Thyroid gland (tissue), 4 donors: ENCODE measurements around the gene NPIPB8. TPM values are rescaled to one million over a fixed set of nuclear protein-coding genes. Genes with fewer than 3 reads are reported as not detected.
A peak's percentile ranks its signal among the peaks of the same experiment; 100 is the strongest.
"Not testable (repeated sequence)": the region's sequence is repeated elsewhere in the genome, so short reads cannot be mapped to it uniquely, and the experiment has no call there.

Experiments
- DNase-seq, 2 donors: peaks; one replicate each; pipeline ENCODE4 v3.0.0-alpha.2; 2019
- H3K27ac ChIP-seq, 3 donors: fragments of 200-600 bp; sonication (generic); 1 replicate in 2 of 3; 2 replicates in 1 of 3; pipeline ENCODE4 v1.5.1; 2016 to 2019; ENCODE audit warnings: mild to moderate bottlenecking in 1 of 3, moderate library complexity in 1 of 3
- H3K27me3 ChIP-seq: fragments of 200-600 bp; sonication (generic); one replicate; pipeline ENCODE4 v1.5.1; 2019
- H3K36me3 ChIP-seq, 2 donors: fragments of 200-600 bp; sonication (generic); one replicate each; pipeline ENCODE4 v1.5.1; 2016 to 2019
- H3K4me1 ChIP-seq, 2 donors: fragments of 200-600 bp; sonication (generic); one replicate each; pipeline ENCODE4 v1.5.1; 2017 to 2019
- H3K4me3 ChIP-seq, 3 donors: fragments of 200-600 bp; sonication (generic); replicated peaks in 1 of 3; 1 replicate in 2 of 3; 2 replicates in 1 of 3; pipeline ENCODE4 v1.5.1; 2016; ENCODE audit warnings: mild to moderate bottlenecking in 1 of 3
- H3K9me3 ChIP-seq: fragments of 200-600 bp; sonication (generic); one replicate; pipeline ENCODE4 v1.5.1; 2017
- POLR2A ChIP-seq, 2 donors: fragments of 450-650 bp; IDR thresholded peaks; one replicate each; pipeline ENCODE4 v1.6.1; 2017; ENCODE audit warnings: antibody characterized with exemption in 2 of 2, mild to moderate bottlenecking in 2 of 2, moderate library complexity in 1 of 2
- WGBS, 2 donors: methylation state at CpG; one replicate each; pipeline ENCODE4 v1.1.5; 2017; 5-methylcytosine and 5-hydroxymethylcytosine counted together
- intact Hi-C: fragments of 100-400 bp; cut with DNase I; formaldehyde crosslinking; loops from one replicate; pipeline ENCODE4 v1.15.1; 2023
- total RNA-seq, 4 donors: library from RNA; depleted of rRNA; stranded (reverse); fragments of >200 nt; gene quantifications; one replicate each; pipeline ENCODE4 v1.2.3, GENCODE V29; 2016
- TF ChIP-seq, protein P1 (sequence below), 6 experiments: fragments of 200-600 bp in 3 of 6; fragments of 450-650 bp in 3 of 6; sonication (generic) in 3 of 6; IDR thresholded peaks; one replicate each; pipeline ENCODE4 v1.5.1; 2016 to 2019; ENCODE audit warnings: antibody characterized with exemption in 6 of 6, mild to moderate bottlenecking in 2 of 6, inconsistent platforms in 1 of 6, moderate library complexity in 1 of 6

The NPIPB8 gene
- total RNA-seq, 4 donors from 2014 or later: 0.27 to 0.63 TPM; not detected in 2

DNA sequence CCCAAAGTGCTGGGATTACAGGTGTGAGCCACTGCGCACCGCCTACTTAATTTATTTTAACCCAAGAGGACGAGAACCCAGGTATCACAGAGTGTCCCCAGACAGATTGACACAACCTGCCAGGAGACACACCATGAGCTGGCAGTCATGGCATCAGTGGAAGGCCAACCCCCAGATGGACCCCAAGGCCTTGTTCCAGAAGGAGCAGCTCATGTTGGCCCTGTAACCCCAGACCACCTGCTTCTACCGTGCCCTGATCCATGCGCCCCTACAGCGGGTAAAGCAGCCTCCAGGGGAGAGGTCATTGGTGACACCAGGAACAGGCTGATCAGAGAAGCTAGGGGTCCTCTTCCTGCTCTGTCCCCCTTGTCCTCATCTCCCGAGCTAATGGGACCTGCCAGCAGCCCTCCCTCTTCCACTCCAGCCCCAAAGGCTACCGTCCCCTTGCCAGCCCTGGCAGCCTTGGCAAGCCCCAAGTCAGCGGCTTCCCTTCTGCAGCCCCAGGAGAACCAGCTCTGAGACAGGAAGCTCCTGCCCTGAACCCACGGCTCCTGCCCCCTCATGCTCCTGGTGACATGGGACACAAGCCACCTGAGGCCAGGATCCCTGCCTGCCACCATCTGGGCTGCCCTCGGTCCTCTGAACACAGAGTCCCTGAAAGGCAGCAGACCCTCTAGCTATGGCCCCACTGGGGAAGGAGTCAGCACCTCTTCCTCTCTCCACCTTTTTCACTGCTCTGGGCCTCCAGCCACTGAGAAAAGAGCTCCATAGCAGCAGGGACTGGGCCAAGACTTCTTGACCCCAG lies 34.3 kb upstream of the NPIPB8 start:
- no peak overlapping the region for H3K27ac ChIP-seq
- no peaks in the 10 kb centered on the region for H3K27me3 ChIP-seq
- H3K36me3 ChIP-seq: peaks cover 0 to 4% of the 10 kb centered on the region in 2 donors
- TF ChIP-seq POLR2A (IDR thresholded peaks at IDR 0.05): no peak
- TF ChIP-seq, protein P1, sequence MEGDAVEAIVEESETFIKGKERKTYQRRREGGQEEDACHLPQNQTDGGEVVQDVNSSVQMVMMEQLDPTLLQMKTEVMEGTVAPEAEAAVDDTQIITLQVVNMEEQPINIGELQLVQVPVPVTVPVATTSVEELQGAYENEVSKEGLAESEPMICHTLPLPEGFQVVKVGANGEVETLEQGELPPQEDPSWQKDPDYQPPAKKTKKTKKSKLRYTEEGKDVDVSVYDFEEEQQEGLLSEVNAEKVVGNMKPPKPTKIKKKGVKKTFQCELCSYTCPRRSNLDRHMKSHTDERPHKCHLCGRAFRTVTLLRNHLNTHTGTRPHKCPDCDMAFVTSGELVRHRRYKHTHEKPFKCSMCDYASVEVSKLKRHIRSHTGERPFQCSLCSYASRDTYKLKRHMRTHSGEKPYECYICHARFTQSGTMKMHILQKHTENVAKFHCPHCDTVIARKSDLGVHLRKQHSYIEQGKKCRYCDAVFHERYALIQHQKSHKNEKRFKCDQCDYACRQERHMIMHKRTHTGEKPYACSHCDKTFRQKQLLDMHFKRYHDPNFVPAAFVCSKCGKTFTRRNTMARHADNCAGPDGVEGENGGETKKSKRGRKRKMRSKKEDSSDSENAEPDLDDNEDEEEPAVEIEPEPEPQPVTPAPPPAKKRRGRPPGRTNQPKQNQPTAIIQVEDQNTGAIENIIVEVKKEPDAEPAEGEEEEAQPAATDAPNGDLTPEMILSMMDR (IDR thresholded peaks at IDR 0.05): no peak
- peaks cover 0 to 3% of the 10 kb centered on the region in 2 donors for H3K4me1 ChIP-seq
- DNase-seq: no peak
- intact Hi-C loops: no loop called here
- H3K9me3 ChIP-seq: no peaks in the 10 kb centered on the region
- 82 to 89% methylated on average over 8 to 10 of the region's 11 CpGs for WGBS, 2 donors
- H3K4me3 ChIP-seq: no peak overlapping the region

DNA sequence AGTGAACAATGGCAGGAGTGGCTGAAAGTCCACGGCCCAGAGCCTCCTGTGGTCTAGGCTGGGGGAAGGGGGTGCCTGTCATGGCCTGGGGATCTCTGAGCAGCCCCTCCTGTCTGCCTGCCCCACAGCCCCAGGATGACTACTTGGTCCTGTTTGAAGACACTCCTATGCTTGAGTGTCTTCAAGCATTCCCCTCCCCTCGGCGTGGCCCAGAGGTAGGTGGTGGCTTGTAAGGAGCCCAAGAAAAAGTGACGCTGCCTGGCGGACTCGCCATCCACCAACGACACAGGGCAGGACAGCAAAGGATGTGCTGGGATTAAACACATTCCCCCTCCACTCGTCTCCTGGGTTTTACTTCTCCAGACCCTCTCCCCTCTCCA lies 33.7 kb upstream of the NPIPB8 start:
- no peak overlapping the region for H3K27ac ChIP-seq
- intact Hi-C loops: no loop called here
- H3K9me3 ChIP-seq: no peaks in the 10 kb centered on the region
- H3K27me3 ChIP-seq: no peaks in the 10 kb centered on the region
- peaks cover 0 to 4% of the 10 kb centered on the region in 2 donors for H3K36me3 ChIP-seq
- TF ChIP-seq, protein P1 (IDR thresholded peaks at IDR 0.05): no peak
- TF ChIP-seq POLR2A (IDR thresholded peaks at IDR 0.05): no peak
- H3K4me3 ChIP-seq: no peak overlapping the region
- H3K4me1 ChIP-seq: peaks cover 3 to 9% of the 10 kb centered on the region in 2 donors
- 73 to 75% methylated on average over 8 of the region's 8 CpGs for WGBS, 2 donors
- no peak for DNase-seq

DNA sequence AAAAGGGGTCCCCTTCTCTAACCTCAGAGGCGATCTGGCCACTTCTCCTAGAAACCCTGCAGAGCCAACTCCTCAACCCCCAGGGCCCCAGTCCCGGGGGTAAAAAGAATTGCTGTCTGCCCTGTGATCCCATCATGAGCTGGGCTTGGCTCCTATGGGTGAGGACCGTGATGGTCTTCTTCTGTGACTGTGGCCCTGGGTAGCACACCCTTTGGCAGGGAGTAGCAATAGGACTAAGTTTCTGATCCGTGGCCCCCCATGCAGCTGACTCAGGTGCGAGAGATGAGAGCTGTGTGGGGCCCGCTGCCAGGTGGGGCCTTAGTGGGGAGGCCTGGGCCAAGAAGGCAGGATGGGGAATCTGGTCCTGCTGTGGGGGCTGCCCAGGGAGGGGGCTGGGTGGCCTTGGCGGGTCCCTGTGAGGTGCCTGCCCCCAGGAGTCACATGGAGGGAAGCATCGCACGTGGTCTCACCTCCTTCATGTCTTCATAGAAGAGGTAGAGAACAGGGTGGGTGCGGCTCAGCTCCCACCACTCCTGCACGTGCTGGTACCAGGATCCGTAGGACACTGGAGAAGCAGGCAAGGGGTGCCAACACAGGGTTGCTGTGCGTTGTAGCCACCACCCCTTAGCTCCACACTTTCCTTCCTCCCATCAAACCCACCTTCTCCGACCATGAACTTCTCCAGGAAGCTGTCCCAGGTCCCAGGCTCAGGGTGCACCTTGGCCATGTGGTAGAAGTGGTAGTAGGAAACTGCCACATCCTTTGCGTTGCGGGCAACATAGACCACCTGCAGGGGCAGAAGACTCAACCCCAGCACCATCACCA lies 31.4 kb upstream of the NPIPB8 start:
- intact Hi-C loops: no loop called here
- Histone ChIP-seq H3K27ac (no peak overlapping the region), H3K4me3 (no peak overlapping the region), H3K9me3 (no peaks in the 10 kb centered on the region), H3K4me1 (peaks cover 18 to 30% of the 10 kb centered on the region in 2 donors), H3K36me3 (peaks cover 0 to 4% of the 10 kb centered on the region in 2 donors), H3K27me3 (no peaks in the 10 kb centered on the region)
- WGBS, 2 donors: 91% methylated on average over 12 to 16 of the region's 16 CpGs
- no peak for DNase-seq
- TF ChIP-seq POLR2A (IDR thresholded peaks at IDR 0.05): no peak
- TF ChIP-seq, protein P1 (IDR thresholded peaks at IDR 0.05): no peak

DNA sequence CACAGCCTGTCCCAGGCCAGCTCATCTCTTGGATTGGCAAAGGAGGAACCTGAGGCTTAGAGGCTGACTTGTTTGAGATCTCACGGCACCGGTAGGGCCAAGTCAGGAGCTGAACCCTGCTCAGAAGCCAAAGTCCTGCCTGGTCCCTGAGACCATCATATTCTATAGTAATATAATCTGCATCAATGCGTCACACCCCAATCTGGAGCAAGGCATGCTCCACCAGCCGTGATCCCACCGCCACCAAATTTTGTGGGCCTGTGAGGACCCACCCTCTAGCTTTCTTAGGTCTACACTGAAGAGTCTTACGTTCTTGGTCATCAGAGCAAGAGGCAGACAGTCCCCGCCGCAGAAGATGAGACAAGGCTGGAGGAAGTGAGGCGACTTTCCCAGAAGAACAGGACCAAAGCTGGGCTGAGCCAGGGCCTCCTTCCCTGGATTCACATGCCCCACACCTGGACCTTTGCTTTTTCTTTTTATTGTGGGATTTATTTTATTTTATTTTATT lies 30.7 kb upstream of the NPIPB8 start:
- Histone ChIP-seq H3K4me3 (no peak overlapping the region), H3K27ac (no peak overlapping the region), H3K9me3 (no peaks in the 10 kb centered on the region), H3K4me1 (peaks cover 18 to 30% of the 10 kb centered on the region in 2 donors), H3K27me3 (no peaks in the 10 kb centered on the region), H3K36me3 (peaks cover 0 to 4% of the 10 kb centered on the region in 2 donors)
- intact Hi-C loops: no loop called here
- WGBS, 2 donors: 95 to 99% methylated on average over 7 to 9 of the region's 9 CpGs
- DNase-seq: no peak
- TF ChIP-seq POLR2A (IDR thresholded peaks at IDR 0.05): no peak
- TF ChIP-seq, protein P1 (IDR thresholded peaks at IDR 0.05): no peak

DNA sequence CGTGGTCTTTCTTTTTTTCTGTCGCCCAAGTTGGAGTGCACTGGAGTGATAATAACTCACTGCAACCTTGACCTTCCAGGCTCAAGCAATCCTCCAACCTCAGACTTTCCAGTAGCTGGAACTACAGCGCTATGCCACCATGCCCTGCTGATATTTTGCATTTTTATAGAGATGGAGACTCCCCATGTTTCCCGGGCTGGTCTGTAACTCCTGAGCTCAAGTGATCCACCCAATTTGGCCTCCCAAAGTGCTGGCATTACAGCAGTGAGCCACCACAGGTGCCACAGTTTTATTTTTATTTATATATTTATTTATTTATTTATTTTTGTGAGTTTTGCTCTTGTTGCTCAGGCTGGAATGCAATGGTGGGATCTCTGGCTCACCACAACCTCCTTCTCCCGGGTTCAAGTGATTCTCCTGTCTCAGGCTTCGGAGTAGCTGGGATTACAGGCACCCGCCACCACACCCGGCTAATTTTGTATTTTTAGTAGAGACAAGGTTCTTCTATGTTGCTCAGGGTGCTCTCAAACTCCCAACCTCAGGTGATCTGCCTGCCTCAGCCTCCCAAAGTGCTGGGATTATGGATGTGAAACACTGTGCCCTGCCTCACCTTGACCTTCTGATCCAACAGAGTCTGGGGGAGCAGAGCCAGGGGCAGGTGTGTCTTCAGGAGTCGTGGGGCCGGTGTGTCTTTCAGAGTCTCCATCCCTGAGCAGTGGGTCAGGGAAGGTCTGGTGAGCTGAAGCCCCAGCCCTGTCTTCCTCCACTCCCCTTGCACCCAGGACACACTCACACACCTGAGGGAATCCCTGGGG lies 30.0 kb upstream of the NPIPB8 start:
- intact Hi-C loops, DNase-seq, H3K4me3 ChIP-seq: not testable (repeated sequence)

DNA sequence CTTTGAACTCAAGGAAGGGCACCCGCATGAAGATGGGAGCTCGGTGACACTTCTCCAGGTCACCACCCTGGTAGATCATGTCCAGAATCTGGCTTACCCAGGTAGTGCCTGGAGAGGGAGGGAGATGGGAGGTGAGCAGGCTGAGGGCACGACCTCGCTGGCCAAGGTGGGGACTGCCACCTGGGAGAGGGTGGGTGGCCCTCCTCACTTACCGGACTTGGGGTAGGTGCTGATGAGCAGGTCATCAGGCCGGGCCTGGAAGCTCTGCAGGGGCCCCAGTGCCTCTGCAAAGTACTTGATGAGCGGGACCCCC lies 29.4 kb upstream of the NPIPB8 start:
- H3K27me3 ChIP-seq, intact Hi-C loops, H3K9me3 ChIP-seq, DNase-seq, H3K36me3 ChIP-seq, H3K4me3 ChIP-seq: not testable (repeated sequence)
- peaks cover 18 to 30% of the 10 kb centered on the region in 2 donors for H3K4me1 ChIP-seq
- H3K27ac ChIP-seq: peak overlapping the region in 1 of 3 donors; percentile 18
- 86 to 100% methylated on average over 2 to 6 of the region's 7 CpGs for WGBS, 2 donors

More for the DNA sequence above, 30.0 kb upstream of the NPIPB8 start:
- H3K27ac ChIP-seq: peak overlapping the region in 1 of 3 donors; percentile 18
- not testable (repeated sequence) for H3K9me3 ChIP-seq, H3K27me3 ChIP-seq, H3K36me3 ChIP-seq
- 96 to 97% methylated on average over 10 of the region's 10 CpGs for WGBS, 2 donors
- H3K4me1 ChIP-seq: peaks cover 18 to 30% of the 10 kb centered on the region in 2 donors

DNA sequence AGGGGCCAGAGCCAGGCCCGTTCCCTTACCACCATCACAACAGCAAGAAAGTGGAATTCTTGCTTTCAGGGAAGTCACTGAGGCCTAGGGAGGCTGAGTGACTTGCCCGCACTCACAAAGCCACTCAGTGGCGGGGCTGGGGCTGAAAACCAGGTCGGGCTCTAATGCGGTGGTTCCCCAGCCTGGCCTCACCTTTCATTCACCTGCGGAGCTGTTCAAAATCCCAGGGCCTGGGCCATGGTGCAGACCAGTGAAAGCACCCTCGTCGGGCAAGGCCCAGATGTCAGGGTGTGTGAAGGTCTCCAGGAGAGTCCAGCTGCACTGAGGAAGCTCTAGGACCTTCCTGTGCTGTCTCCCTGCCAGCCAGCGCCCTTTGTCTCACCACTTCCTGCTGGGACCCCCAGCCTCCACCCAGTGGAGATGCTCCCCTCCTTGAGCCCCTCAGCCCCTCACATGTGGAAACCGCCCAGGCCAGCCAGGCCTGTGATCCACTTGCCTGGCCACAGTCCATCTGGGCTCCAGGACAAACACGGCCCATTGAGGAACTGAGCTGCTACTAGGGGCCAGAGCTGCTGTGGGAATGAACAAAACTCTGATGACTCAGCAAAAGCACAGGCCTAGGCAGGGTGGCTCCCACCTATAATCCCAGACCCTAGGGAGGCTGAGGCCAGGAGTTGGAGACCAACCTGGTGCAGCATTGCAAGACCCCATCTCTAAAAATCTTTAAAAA lies 28.8 kb upstream of the NPIPB8 start:
- intact Hi-C loops, H3K36me3 ChIP-seq, H3K27me3 ChIP-seq, H3K9me3 ChIP-seq: not testable (repeated sequence)
- 64 to 90% methylated on average over 5 to 8 of the region's 11 CpGs for WGBS, 2 donors
- peak; percentile 52 to 54 for DNase-seq
- Histone ChIP-seq H3K4me1 (peaks cover 18 to 30% of the 10 kb centered on the region in 2 donors), H3K4me3 (peak overlapping the region in 1 of 3 donors; percentile 4), H3K27ac (peak overlapping the region; percentile 76 to 88 (median 80))
